ENCODE measurements around the gene GBA2. TPM values are rescaled to one million over a fixed set of nuclear protein-coding genes. Genes with fewer than 3 reads are reported as not detected.

GBA2 gene
- polyA plus RNA-seq, 3 donors: 94.4 to 139 (median 127) TPM

DNA sequence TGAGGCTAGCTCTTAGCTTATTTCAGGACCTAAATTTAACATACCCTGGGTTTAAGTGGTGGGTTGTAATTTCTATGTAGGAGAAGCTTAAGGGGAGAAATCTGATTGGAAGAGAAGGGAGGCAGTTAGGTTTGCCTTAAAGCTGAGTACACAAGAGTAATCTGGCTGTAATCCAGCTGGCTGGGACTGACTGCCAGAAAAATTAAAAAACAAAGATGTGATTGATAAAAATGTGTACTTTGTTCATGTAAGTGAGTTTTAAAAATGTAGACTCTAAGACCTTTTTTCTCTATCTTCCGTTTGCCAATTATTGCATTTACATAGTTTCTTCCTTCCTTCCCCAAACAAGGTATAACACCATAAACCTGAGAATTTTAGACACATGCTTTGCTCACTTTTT, 22.5 kb upstream of the GBA2 start:
- no peak for DNase-seq

DNA sequence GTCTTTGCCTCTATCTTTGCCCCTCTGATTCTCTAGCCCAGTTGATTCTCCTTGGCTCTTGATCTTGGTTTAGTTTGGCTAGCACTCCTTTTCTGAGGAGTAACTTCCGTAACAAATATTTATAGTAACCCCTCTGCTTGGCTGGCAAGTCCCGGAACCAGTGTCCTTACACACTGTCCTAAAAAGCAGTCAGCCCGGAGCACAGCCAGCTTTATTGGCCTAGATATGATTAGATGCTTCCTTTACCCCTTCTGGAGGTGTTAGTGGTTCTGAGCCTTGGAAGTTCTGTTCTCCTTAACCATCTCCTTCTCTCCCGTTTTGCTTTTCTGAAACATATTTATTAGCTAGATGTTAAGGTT, 22.0 kb upstream of the GBA2 start:
- DNase-seq: no peak

- no peak for DNase-seq
Observed at GRCh38 chr9:35769763-35770162, 20.7 kb upstream of the GBA2 start.

DNA sequence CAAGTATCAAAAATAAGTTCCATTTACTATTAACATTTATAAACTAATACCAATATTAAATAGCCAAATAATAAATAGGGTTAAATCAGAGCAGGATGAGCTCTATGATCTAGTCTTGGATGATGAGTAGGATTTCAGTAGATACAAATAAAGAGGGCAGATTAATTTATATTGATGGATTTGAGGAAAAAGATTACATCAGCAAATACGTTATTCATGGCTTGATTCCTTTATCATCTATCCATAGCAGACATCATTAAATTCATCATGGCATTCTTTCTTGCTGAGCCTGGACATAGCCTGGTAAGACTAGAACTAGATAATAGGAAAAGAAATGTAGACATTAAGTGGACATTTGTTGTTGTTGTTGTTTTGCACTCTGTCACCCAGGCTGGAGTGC, 18.4 kb upstream of the GBA2 start:
- DNase-seq: no peak

- no peak for DNase-seq
Observed at GRCh38 chr9:35766997-35767396, 18.0 kb upstream of the GBA2 start.

- DNase-seq: no peak
Observed at GRCh38 chr9:35763803-35764202, 14.8 kb upstream of the GBA2 start.

DNA sequence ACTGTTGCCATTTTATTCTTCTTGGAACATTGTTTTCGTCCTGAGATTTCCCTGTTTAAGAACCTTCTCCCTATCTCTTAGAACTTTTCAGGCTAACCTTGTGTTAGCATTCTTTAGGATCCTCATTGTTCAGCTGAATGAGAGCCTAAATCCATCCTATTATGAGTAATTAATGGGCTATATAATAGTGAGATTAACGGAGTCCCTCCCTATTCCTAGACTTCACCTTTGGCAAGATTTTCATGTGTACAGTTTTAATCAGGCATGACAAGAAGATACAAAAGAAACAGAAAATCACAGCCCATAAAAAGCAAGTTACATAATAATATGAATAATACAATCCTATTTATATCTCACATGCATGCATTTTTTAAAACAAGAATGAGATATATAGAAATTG, 14.2 kb upstream of the GBA2 start:
- DNase-seq: no peak

DNA sequence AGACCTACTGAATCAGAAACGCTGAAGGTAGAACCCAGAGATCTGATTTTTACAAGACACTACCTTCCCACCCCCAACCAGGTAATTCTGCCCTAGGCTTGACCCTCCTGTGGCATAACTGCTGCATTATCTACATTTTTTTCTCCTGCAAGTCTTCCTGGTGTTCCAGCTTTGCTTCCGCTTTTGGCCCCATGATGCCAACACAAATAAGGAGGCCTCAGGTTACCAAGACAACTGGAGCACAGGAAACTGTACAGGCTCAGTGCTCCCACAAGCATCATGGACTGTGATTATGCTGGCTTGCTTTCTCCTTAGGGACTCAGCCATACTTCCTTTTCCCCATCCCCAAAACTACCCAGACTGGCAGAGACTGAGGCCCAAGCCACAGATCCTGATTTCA, 11.6 kb upstream of the GBA2 start:
- DNase-seq: peak; percentile 38

GRCh38 chr9:35759795-35760194, 10.8 kb upstream of the GBA2 start:
- DNase-seq: no peak

DNA sequence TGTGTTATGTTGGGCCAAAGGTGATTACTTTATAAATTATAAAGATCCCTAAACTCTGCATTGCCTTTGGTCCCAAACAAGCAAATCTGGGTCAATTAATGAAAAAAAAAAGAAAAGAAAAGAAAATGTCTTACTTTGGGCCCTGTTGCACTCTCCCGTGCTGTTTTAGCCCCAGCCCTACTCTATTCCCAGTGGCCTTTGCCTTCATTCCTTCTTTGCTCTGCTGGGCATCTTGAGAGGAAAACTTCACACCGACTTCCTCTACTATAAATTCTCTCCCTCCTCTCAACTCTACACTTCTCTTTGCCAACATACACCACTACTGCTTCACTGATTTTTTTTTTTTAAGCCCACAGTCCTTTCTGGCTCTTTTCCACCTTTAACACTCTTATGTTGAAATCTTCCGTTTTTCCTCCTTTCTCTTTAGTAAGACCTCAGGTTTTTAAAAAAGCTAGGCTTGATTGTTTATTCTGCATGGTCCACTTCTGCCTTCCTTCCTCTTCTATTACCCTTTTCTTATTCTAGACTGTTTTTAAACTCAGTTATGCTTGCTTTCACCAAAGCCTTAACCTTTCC, 9.5 kb upstream of the GBA2 start:
- no peak for DNase-seq

DNA sequence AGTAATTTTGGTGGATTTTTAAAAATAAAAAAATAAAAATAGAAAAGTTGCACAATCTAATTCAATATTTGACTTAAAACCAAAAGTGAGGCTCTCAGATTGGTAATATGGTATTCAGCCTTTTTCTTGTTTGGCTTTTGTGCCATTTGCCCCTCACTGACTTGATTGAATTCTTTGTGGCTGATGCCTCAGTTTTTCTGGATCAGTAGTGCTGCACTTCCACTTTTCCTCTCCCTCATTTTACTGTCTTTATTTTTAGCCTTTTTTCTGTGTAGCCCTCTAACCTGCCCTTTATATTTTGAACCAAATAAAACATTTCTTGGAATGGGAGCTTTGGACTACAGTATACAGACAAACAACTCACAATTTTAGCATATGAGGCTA, 8.9 kb upstream of the GBA2 start:
- no peak for DNase-seq

GRCh38 chr9:35757226-35757891, 8.3 kb upstream of the GBA2 start:
- DNase-seq: peak; percentile 48

DNA sequence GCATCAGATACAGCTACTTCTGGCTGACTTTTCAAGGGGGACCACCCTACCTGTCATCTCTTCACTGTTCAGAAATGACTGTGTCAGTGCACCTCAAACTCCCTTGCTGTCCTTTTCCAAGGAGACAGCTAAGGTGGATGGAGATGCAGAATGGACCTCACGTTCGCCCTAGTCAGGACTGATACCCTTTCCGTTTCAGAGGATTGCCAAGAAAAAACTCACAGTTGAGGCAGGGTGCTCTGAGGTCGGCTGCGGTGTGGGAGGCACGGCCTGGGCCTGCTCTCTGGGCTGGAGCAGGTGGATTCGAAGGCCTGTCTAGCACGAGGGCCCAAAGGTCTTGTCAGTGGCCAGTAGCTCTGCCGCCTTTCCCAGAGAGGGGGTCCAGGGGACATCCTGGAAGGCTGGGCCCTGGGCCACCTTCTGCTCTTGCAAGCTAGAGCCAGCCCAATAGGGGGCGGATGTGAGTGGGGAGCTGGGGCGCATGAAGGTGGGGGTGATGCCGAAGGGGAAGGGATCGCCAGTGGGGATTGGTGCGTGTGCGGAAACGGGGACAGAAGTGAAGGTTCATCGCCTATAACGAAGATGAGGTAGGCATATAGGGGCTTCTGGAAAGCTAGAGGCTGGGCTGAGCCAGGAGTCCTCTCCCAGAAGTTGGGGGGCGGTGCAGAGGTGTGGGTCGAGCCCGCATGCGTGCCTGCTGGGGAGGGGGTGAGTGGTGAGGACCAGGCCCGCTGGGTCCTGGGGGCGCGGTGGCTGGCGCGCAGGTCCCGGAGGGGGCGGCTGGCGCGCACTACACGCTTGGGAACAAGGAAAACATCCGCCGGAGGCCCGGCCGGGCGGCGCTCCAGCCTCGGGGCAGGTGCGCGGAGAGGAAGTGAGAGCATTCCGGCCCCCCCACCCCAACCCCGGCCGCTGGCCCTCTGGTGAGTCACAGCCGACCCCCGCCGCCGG, 7.5 kb upstream of the GBA2 start:
- DNase-seq: peak; percentile 64

GRCh38 chr9:35755071-35755470, 6.0 kb upstream of the GBA2 start:
- no peak for DNase-seq

DNA sequence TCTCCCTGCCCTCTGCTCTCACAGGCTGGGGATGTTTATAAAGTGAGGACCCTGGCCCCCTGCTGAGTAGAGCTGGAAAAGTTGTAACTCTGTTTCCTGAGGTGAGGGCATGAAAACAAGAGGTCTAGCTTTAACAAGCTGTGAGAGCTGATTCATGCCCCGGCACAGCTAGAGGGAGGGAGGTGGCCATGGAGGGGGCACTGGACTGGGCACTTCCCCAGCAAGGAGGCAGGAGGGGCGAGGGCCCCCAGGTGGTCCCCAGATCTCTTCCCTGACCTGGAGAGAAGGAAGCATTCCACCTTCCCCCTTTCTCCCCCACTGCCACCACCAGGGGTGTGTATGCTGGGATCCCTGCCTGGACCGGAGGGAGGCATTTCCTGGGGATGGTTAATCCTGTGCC, 5.2 kb upstream of the GBA2 start, which contains the start of gene MSMP:
TSS of gene MSMP (minus strand) at position 13 of the 400 bp plus-strand sequence. CDS start 147 bp downstream, outside the sequence.
- no peak for DNase-seq

GRCh38 chr9:35753466-35753865, 4.4 kb upstream of the GBA2 start:
- DNase-seq: no peak

GRCh38 chr9:35750256-35750531, 1.2 kb upstream of the GBA2 start:
- no peak for DNase-seq

DNA sequence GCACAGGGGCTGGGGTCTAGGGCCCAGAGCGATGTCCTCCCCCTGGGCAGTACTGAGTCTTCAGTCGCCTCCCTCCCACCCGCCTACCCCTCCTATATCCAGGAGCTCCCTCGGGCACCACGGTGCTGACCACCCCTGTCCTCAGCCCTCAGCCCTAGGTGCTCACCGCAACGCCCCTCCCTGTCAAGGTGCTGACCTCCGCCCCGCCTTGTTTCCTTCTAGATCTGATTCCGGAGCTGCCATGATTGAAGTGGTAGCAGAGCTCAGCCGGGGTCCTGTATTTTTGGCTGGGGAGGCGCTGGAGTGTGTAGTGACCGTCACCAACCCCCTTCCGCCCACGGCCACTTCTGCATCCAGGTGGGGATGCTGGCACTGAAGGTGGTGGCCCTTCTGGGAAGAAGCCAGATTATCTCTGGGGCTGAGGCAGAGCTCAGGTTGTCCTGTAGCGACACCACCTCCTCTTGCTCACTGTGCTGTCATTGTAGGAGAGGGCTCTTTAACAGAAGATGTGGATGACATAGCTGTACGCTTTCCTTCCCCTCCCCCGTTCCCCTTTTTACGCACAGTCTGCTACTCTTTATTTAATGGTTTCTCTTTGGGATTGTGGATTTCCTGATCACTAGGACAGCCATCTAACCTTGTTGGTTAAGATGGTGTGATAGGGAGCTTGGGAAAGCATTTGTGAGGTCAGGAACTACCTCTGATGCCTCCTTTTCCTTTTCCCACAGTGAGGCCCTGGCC, 657 bp upstream of the GBA2 start:
- no peak for DNase-seq

DNA sequence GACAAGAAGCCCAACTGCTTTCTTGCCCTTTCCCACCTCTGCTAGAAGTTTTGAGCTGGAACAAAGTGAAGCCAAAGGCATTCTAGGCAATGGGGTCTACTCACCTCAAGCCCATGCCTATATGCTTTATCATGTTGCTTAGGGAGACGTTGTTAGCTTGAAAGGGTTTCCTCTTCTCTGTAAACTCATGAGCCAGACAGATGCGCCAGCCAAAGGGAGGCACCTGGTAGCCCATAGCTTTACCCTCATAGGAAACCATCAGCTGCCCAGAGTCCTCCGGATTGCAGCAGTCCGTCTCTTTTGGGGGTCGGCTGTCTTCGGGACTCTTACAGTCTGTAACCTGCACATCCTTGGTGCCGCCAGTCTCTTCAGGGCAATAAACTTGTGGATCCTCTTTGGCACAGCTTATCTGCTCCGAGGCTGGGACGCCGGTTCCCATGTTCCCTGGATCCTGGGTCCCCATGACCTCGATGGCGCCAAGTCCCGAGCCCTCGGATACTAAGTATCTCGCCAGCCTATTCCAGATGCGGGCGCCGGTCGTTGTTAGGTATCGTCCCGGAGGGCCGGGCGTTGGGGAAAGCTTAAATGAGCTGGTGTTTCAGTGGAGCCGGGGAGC, 678 bp downstream of the GBA2 start:
- DNase-seq: no peak

GRCh38 chr9:35746583-35746982, 2.4 kb downstream of the GBA2 start:
- no peak for DNase-seq

DNA sequence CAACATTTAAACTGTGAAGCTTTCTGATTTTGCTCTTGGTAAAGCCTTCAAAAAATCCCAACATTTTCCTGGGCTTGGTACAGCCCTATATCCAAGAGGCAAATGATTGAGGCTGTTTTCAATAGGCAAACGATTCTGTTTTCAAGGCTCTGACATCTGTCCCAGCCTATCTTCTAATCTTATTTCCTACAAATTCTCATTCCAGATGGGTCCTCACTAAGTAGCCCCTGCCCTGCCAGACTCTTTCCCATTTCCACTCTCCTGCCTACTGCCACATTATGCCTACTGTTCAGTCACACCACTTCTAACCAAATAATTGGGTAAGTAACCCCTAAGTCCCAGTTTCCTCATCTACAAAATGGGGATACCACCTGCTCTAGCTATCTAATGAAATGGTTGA, 3.5 kb downstream of the GBA2 start:
- DNase-seq: no peak

- no peak for DNase-seq
Observed at GRCh38 chr9:35743880-35744518, 5.0 kb downstream of the GBA2 start.

All from renal pelvis (tissue), 4 donors.